Stimulated activated memory B cell treated with anti-CD40 and anti-IgM and Interleukin-4, amounts not matched to agents 10 μg/mL and 1 μg/mL and 100 μg/mL, for 72 hours (primary cell): ENCODE measurements around the gene ARHGAP1.
A peak's percentile ranks its signal among the peaks of the same experiment; 100 is the strongest.
"Not testable (repeated sequence)": the region's sequence is repeated elsewhere in the genome, so short reads cannot be mapped to it uniquely, and the experiment has no call there.

ENCODE experiments used
- ATAC-seq: fragments of 150-1000 bp; cut with Tn5 transposase; 2 replicates; pipeline ENCODE4 v1.10.0; 2021
- H3K27ac Mint-ChIP-seq: one replicate; pipeline ENCODE4 v1.8.0; 2022; ENCODE audit warnings: mild to moderate bottlenecking, mixed read lengths
- H3K27me3 Mint-ChIP-seq: one replicate; pipeline ENCODE4 v1.8.0; 2022; ENCODE audit warnings: mixed read lengths
- H3K36me3 Mint-ChIP-seq: one replicate; pipeline ENCODE4 v1.8.0; 2022; ENCODE audit warnings: mixed read lengths
- H3K4me1 Mint-ChIP-seq: one replicate; pipeline ENCODE4 v1.8.0; 2022; ENCODE audit warnings: mixed read lengths
- H3K4me3 Mint-ChIP-seq: one replicate; pipeline ENCODE4 v1.8.0; 2022; ENCODE audit warnings: mild to moderate bottlenecking, moderate library complexity, mixed read lengths
- H3K9me3 Mint-ChIP-seq: one replicate; pipeline ENCODE4 v1.8.0; 2022; ENCODE audit warnings: mixed read lengths

The ARHGAP1 gene

DNA sequence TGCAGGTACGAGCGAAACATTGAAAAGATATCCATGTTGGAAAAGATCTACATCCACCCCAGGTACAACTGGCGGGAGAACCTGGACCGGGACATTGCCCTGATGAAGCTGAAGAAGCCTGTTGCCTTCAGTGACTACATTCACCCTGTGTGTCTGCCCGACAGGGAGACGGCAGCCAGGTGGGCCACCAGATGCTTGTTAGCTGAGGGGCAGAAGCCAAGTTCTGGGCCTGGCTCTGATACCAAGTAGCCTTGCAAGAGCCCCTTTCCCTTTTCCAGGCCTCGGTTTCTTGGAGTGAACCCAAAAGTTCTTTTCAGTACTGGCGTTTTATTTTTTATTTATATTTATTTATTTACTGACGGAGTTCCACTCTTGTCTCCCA is 28.2 kb upstream of the ARHGAP1 start:
- H3K9me3 Mint-ChIP-seq, result no peaks in the 10 kb centered on the region
- H3K4me1 Mint-ChIP-seq, result no peaks in the 10 kb centered on the region
- no peaks in the 10 kb centered on the region for H3K27me3 Mint-ChIP-seq
- H3K4me3 Mint-ChIP-seq, result no peak overlapping the region
- no peak for ATAC-seq
- H3K27ac Mint-ChIP-seq, result no peak overlapping the region
- H3K36me3 Mint-ChIP-seq, result no peaks in the 10 kb centered on the region

- no peaks in the 10 kb centered on the region for H3K36me3 Mint-ChIP-seq
- no peaks in the 10 kb centered on the region for H3K9me3 Mint-ChIP-seq
- no peak for ATAC-seq
- peaks cover 2% of the 10 kb centered on the region for H3K27me3 Mint-ChIP-seq
- no peaks in the 10 kb centered on the region for H3K4me1 Mint-ChIP-seq
- H3K4me3 Mint-ChIP-seq, result no peak overlapping the region
- no peak overlapping the region for H3K27ac Mint-ChIP-seq
These were observed 27.7 kb upstream of the ARHGAP1 start for GRCh38 chr11:46727952-46728658.

DNA sequence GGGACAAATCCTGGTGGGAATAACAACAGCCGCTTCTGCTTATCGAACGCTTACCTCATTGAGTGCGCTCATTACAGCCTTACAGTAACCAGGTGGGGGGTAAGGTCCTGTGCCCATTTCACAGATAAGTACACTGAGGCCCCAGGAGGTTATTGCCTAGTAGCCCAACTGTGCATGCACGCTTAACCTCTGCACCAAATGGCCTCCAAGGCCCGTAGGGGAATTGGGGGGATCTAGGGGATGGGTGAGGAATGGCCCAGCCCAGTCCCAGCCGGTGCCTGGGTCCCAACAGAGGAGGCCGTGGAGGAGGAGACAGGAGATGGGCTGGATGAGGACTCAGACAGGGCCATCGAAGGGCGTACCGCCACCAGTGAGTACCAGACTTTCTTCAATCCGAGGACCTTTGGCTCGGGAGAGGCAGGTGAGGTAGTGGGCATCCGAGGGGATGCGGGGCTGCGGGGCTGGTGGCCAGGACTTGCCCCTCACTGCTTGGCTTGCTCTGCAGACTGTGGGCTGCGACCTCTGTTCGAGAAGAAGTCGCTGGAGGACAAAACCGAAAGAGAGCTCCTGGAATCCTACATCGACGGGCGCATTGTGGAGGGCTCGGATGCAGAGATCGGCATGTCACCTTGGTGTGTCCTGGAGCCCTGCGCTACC is 25.9 kb upstream of the ARHGAP1 start:
- Mint-ChIP-seq H3K4me1 (no peaks in the 10 kb centered on the region), H3K27ac (no peak overlapping the region), H3K4me3 (no peak overlapping the region), H3K9me3 (no peaks in the 10 kb centered on the region), H3K27me3 (peaks cover 9% of the 10 kb centered on the region), H3K36me3 (no peaks in the 10 kb centered on the region)
- no peak for ATAC-seq

DNA sequence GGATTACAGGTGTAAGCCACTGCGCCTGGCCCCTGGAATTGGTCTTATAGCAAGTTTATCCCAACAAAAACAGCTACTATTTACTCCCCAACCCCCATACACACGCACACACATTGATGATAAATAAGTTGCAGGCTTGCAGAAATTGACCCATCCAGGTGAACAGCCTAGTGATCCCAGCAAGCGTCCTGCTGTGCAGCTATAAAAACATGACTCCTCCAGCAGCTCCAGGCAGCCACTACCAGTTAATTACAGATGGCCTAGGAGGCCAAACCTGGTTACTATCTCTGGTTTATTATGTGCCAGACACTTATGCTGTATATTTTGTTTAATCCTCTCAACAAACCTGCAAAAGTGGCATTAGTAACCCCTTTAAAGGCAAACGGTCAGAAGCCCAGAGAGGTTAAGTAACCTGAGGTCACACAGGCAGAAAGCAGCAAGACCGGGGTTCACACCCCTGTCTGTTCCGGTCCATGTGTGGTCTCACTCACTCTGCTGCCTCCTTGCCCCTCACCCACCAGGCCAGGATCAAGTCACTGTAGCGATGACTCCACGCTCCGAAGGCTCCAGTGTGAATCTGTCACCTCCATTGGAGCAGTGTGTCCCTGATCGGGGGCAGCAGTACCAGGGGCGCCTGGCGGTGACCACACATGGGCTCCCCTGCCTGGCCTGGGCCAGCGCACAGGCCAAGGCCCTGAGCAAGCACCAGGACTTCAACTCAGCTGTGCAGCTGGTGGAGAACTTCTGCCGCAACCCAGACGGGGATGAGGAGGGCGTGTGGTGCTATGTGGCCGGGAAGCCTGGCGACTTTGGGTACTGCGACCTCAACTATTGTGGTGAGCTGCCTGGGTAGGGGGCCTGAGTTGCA is 25.2 kb upstream of the ARHGAP1 start:
- ATAC-seq, result no peak
- Mint-ChIP-seq H3K27ac (no peak overlapping the region), H3K27me3 (peaks cover 9% of the 10 kb centered on the region), H3K4me1 (no peaks in the 10 kb centered on the region), H3K4me3 (no peak overlapping the region), H3K9me3 (no peaks in the 10 kb centered on the region), H3K36me3 (no peaks in the 10 kb centered on the region)

DNA sequence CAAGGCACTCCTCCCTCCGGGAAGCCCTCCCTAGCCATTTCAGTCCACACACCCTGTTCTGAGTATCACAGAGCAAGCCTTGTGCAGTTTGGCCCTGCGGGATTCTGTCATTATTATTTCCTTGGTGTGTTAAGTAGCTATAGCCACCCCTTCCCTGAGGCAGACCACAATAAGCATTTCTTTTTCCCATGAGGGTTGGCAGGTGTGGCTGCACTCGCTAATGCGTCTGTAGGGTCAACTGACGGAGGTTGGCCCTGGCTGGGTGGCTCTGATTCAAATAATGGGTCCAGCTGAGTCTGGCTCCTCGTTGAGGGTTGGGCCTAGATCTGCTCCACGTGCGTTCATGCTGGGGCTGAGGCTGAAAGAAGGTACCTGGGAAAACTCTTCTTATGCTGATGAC is 23.7 kb upstream of the ARHGAP1 start:
- H3K27ac Mint-ChIP-seq, result no peak overlapping the region
- no peaks in the 10 kb centered on the region for H3K9me3 Mint-ChIP-seq
- H3K4me3 Mint-ChIP-seq, result no peak overlapping the region
- no peaks in the 10 kb centered on the region for H3K4me1 Mint-ChIP-seq
- no peak for ATAC-seq
- peaks cover 9% of the 10 kb centered on the region for H3K27me3 Mint-ChIP-seq
- H3K36me3 Mint-ChIP-seq, result no peaks in the 10 kb centered on the region

- ATAC-seq, result no peak
- Mint-ChIP-seq H3K27ac (no peak overlapping the region), H3K27me3 (peaks cover 9% of the 10 kb centered on the region), H3K9me3 (no peaks in the 10 kb centered on the region), H3K4me1 (no peaks in the 10 kb centered on the region), H3K36me3 (no peaks in the 10 kb centered on the region), H3K4me3 (no peak overlapping the region)
These were observed 22.9 kb upstream of the ARHGAP1 start for GRCh38 chr11:46723359-46723680.

DNA sequence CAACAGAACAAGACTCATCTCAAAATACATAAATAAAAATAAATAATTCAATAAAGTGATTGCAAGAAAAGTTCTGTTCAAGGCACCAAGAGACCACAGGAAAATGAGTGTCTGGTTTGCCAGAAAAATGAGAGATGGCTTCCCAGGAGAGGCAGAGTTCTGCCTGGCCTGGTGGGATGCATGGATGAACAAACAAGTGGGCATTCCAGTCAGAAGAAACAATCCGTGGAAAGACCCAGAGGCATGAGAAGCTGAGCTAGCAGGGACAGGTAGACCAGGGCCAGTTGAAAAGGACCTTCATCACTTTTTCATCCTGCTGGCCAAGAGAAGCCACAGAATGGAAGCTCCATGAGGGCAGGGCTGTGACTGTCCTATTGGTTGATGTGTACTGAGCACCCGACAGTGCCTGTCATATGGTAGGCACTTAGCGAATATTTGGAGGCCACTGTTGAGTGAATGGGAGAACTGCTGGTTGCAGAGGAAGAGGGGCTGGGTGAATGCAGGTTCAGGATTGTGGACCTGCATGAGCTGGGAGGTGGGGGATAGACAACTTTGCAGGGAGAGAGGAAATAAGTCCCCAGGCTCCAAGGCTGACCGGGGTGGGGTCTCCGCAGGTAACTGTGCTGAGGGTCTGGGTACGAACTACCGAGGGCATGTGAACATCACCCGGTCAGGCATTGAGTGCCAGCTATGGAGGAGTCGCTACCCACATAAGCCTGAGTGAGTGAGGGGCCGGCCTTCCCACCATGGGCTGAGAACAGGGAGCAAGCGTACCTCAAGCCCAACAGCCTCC is 22.3 kb upstream of the ARHGAP1 start:
- Mint-ChIP-seq H3K9me3 (no peaks in the 10 kb centered on the region), H3K36me3 (no peaks in the 10 kb centered on the region), H3K27ac (no peak overlapping the region), H3K4me1 (no peaks in the 10 kb centered on the region), H3K27me3 (peaks cover 9% of the 10 kb centered on the region), H3K4me3 (no peak overlapping the region)
- ATAC-seq, result no peak

DNA sequence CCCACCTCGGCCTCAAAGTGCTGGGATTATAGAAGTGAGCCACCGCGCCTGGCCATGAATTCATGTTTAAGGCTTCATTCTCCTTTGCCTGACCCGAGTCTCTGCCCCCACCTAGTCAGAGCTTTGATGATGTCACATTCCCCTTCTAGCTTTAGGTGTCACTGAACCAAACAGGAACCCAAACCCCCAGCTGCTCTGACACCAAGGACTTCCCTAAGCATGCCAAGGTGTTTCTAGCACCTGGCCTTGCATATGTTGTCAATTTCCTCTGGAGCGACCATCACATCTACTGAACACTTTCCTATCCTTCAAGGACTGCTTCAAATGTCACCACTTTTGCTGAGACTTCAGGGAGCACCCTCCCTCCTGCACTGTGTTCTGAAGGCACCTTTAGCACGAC is 20.9 kb upstream of the ARHGAP1 start:
- H3K4me1 Mint-ChIP-seq, result no peaks in the 10 kb centered on the region
- peaks cover 9% of the 10 kb centered on the region for H3K27me3 Mint-ChIP-seq
- no peak for ATAC-seq
- H3K27ac Mint-ChIP-seq, result no peak overlapping the region
- H3K36me3 Mint-ChIP-seq, result no peaks in the 10 kb centered on the region
- no peaks in the 10 kb centered on the region for H3K9me3 Mint-ChIP-seq
- no peak overlapping the region for H3K4me3 Mint-ChIP-seq

GRCh38 chr11:46719543-46720218 is 19.3 kb upstream of the ARHGAP1 start:
- ATAC-seq, result no peak
- Mint-ChIP-seq H3K27me3 (peaks cover 9% of the 10 kb centered on the region), H3K4me3 (no peak overlapping the region)

GRCh38 chr11:46719048-46719542 is 18.7 kb upstream of the ARHGAP1 start, which contains the start of gene F2:
F2 (plus strand) TSS chr11:46719213; CDS start chr11:46719236, 23 bp downstream.
- no peak within 1 kb of the TSS for H3K4me3 Mint-ChIP-seq
- H3K36me3 Mint-ChIP-seq, result no peaks in the 10 kb centered on the region
- no peaks in the 10 kb centered on the region for H3K4me1 Mint-ChIP-seq
- no peak for ATAC-seq
- H3K9me3 Mint-ChIP-seq, result no peaks in the 10 kb centered on the region
- H3K27ac Mint-ChIP-seq, result no peak within 1 kb of the TSS
- H3K27me3 Mint-ChIP-seq, result peaks cover 9% of the 10 kb centered on the region

More at GRCh38 chr11:46719543-46720218, 19.3 kb upstream of the ARHGAP1 start:
- Mint-ChIP-seq H3K9me3 (no peaks in the 10 kb centered on the region), H3K36me3 (no peaks in the 10 kb centered on the region), H3K27ac (no peak overlapping the region), H3K4me1 (no peaks in the 10 kb centered on the region)

GRCh38 chr11:46718155-46719019 is 18.0 kb upstream of the ARHGAP1 start:
- ATAC-seq, result peak; percentile 13
- Mint-ChIP-seq H3K27ac (no peak overlapping the region), H3K4me1 (no peaks in the 10 kb centered on the region), H3K4me3 (no peak overlapping the region), H3K9me3 (no peaks in the 10 kb centered on the region), H3K27me3 (peaks cover 9% of the 10 kb centered on the region), H3K36me3 (no peaks in the 10 kb centered on the region)

DNA sequence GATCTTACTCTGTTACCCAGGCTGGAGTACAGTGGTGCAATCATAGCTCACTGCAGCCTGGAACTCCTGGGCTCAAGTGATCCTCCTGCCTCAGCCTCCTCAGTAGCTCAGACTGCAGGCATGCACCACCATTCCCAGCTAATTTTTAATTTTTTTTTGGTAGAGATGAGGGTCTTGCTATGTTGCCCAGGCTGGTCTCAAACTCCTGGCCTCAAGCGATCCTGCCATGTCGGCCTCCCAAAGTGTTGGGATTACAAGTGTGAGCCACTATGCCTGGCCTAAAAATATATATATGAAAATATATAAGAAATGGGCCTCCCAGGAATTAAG is 17.4 kb upstream of the ARHGAP1 start:
- ATAC-seq, H3K4me1 Mint-ChIP-seq, H3K36me3 Mint-ChIP-seq, H3K27ac Mint-ChIP-seq, H3K4me3 Mint-ChIP-seq, H3K9me3 Mint-ChIP-seq, H3K27me3 Mint-ChIP-seq: not testable (repeated sequence)

DNA sequence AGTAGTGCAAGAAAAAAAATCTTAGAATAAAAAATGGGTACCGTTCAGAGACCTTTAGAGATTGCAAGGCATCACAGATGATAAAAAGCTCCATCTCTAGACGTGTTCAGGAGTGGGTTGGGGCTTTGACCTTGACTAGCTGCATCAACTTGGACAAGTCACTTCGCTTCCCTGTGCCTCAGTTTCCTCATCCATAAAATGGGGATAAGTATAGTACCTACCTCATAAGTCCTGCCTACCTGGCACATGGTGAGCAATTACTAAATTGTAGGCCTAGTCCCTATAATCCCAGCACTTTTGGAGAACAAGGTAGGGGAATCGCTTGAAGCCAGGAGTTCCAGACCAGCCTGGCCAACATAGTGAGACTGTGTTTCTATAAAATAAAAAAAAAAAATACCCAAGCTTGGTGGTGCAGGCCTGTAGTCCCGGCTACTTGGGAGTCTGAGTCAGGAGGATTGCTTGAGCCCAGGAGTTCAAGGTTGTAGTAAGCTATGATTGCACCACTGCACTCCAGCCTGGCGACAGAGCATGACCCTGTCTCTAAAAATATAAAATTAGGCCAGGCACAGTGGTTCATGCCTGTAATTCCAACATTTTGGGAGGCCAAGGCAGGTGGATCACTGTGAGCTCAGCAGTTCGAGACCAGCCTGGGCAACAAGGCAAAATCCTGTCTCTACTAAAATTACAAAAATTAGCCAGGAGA is 12.6 kb upstream of the ARHGAP1 start:
- no peak overlapping the region for H3K27ac Mint-ChIP-seq
- peaks cover under 1% of the 10 kb centered on the region for H3K36me3 Mint-ChIP-seq
- H3K4me1 Mint-ChIP-seq, result no peaks in the 10 kb centered on the region
- no peaks in the 10 kb centered on the region for H3K9me3 Mint-ChIP-seq
- H3K27me3 Mint-ChIP-seq, result no peaks in the 10 kb centered on the region
- ATAC-seq, result no peak
- no peak overlapping the region for H3K4me3 Mint-ChIP-seq
